ENCODE measurements around the gene NAGS.

GRCh38 chr17:44004077-44004760 lies at the start of gene NAGS:
- TF ChIP-seq CTCF (IDR thresholded peaks at IDR 0.05; ENCODE audit: insufficient read depth, low read depth, low read length), result no peak
- no peak for TF ChIP-seq EZH2 (IDR thresholded peaks at IDR 0.05; ENCODE audit: insufficient read depth, low read length)

Measured in astrocyte (in vitro differentiated cells and primary cell).